ENCODE results near the gene TRIM23. TPM values are rescaled to one million over a fixed set of nuclear protein-coding genes. Genes with fewer than 3 reads are reported as not detected.

The TRIM23 gene

Small RNAs within 50 kb of the gene (small RNA-seq; reads per million reads assigned to genes)
- not detected for gene RNU6-540P (ENCODE audit: low read depth)

Data from mesenchymal stem cell (in vitro differentiated cells and primary cell).